Stimulated activated CD8-positive, alpha-beta memory T cell treated with anti-CD3 and anti-CD28 coated beads, Interleukin-7, amount 100 ng/mL, for 1 hour (primary cell): ENCODE data around the gene NXNL2.

Experiments
- DNase-seq, 2 donors: peaks; one replicate each; pipeline ENCODE4 v3.0.0-alpha.2; 2020; ENCODE audit warnings: low read depth in 2 of 2

NXNL2 gene

DNA sequence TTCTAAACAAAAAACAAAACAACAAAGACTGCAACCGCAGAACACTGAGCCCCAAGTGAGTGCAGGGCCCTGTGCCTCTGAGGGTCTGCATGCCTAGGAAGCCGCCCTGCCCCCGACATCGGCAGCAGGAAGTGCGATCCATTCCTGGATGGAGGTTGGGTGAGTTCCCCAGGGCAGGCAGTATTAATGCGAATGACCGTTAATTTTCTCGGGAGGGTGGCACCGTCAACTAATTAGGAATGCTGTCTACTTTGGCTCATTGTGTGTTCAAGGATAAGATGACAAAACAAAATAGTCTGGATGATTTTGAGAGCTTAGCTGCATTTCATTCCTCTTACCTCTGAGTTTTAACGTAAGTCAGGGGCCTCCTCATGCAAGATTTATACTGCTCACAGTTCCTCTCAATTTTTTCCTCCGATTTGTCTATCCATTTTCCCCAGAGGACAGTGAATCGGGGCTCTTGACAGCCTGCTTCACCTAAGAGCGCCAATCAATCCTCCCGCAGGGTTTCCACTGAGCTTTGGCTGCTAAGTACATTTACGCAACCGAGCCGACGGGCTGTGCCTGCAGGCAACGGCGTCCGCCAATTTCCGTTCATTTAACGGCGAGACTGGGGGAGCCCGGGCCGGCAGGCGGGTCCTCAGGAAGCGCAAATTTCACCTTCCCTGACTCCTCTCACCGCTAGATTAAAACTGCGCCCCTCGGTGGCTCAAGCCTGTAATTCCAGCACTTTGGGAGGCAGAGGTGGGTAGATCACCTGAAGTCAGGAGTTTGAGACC is 2.9 kb upstream of the NXNL2 start:
- no peak for DNase-seq

- DNase-seq: no peak
Measured at GRCh38 chr9:88533951-88534455, 975 bp upstream of the NXNL2 start.

- DNase-seq: no peak
Measured at GRCh38 chr9:88535226-88536022, 446 bp downstream of the NXNL2 start.

- no peak for DNase-seq
Measured at GRCh38 chr9:88536023-88536324, 996 bp downstream of the NXNL2 start.

GRCh38 chr9:88536951-88537760 is 2.2 kb downstream of the NXNL2 start:
- no peak for DNase-seq

DNA sequence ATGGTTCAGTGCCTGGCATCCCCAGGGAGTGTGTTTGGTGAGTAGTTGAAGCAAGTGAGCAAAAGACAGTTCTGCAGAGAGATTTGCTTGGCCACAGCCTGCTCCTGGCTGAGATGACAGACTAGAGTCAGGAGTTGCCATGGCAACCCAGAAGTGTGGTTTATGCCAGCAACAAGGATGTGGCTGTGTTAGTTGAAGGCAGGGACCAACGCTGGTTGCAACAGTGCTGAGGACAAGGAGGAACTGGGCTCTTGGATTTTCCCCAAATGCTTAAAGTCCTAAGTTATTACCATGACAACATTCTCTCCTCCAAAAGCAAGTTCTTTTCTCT is 2.7 kb downstream of the NXNL2 start:
- no peak for DNase-seq

- DNase-seq: no peak
Measured at GRCh38 chr9:88538311-88539085, 3.5 kb downstream of the NXNL2 start.

- DNase-seq: no peak
Measured at GRCh38 chr9:88539246-88539645, 4.3 kb downstream of the NXNL2 start.

- DNase-seq: no peak
Measured at GRCh38 chr9:88540251-88540763, 5.3 kb downstream of the NXNL2 start.

DNA sequence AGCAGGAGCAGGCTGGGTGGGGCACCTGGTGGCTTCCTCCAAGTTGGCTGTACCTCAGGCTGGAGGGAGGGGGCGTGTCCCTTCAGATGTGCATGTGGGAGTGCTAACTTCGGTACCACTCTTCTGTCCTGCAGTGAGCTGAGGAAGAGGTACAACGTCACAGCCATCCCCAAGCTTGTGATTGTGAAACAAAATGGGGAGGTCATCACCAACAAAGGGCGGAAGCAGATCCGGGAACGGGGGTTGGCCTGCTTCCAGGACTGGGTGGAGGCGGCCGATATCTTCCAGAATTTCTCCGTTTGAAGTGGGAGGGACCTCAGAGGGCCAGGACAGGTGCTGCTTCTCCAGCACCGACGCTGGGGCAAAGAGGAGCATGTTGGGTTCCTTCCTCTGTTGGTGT is 9.3 kb downstream of the NXNL2 start:
- DNase-seq: no peak

DNA sequence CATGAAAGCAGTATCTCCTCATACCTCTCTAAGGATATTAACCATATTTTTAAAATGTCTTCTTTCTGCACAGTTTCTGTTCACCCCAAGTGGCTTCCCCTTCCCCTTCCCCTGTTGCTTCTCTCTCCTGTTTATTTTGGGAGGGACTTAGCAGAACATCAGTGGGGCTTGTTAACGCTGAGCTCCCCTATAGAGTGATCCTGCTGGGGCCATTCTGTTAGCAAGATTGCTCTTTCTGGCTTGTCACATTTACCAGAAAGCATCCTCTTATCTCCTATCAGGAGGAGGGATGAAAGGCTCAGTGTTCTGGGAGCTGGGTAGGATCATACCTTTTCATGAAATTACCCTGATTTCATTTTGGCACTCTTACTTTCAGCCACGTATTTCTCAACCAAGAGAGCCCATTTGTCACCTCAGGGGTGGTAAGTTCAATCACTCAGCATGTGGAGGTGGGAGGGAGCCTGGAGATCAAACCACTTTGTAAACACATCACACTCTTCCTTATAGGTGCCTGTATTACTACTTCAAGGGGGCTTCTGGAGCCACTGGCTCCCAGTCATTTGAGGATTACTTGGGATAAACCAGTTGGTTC is 16.7 kb downstream of the NXNL2 start:
- DNase-seq: no peak

- DNase-seq: no peak
Measured at GRCh38 chr9:88553350-88553749, 18.4 kb downstream of the NXNL2 start.

DNA sequence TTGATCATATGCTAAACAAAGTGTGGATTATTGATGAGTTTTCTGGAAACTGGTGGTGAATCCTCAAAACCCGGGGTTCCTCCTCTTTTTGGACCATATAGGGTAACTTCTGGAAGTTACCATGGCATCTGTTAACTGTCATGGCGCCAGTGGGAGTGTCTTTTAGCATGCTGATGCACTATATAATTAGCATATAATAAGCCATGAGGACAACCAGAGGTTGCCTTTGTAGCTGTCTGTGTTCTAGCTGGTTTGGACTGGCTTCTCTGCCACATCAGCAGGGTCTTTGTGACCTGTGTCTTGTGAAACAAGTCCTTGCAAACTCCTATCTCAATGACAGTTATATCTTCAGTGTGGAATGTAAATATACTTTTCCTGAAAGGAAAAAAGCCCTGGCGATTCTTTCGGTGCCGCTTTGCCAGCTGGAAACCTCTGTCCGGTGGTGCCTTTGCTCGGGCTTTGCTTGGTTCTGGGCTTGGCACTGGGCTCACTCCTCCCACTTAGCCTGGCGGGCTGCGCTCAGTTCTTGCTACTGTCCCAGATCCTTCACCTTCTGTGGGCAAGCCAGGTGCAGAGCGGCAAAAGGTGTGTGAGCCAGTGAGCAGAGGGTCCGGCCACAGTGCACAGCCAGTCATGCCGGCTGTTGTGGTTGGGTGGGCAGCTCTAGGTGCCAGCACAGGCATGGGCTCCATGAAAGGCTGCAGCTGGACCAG is 20.4 kb downstream of the NXNL2 start:
- DNase-seq: no peak

DNA sequence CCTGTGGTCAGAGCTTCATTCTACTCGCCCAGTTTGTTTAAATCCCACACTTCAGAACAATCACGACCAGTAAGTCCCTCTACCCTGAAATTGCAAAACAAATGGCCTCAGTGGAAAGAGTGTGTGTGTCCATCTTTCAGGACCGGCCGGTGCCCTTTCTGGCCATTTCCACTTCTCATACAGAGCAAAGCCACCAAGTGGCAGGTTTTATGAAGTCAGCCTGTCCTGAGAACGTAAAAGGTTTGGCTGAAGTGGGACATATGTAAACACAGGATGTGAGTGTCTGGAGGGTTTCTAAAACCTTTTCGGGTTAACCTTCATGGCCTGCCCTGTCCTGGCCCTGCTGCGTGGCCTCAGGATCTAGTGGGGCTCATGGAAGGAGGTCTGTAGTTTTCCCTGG is 24.7 kb downstream of the NXNL2 start:
- no peak for DNase-seq

DNA sequence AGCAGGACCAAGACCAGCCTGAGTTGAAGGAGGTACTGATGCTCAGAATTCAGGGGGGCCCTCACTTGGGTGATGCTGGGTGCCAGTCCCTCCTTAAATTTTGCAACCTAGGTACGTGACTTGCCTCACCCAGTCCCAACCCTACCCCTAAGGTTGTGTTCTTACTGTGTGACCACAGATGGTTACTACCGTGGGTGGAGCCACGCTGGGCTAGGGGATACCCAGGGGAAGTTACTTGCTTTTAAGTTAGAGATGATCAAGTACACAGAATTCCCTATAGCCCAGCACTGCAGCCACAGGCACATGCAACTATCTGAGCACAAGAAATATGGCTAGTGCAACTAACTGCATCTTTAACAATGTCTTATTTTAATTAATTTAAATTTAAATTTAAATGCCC is 32.9 kb downstream of the NXNL2 start:
- DNase-seq: no peak

DNA sequence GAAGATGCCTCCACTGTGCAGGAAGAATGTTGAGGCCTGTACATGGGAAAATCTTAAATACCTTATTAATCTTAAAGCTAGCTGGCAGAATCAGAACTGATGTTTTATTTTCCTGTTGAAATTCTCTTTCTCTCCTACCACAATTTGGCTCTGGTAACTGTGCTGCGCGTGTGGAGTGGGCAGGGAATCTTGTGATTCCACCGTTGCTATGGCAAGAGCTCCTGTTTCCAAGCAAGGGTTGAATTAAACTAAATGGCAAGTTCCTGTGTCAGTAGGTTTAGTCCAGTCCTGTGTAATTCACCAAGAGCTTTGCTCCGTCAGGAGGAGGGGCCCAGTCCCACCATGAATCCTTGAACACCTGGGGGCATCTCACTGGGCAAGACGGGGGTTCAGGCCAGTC is 36.4 kb downstream of the NXNL2 start:
- no peak for DNase-seq

DNA sequence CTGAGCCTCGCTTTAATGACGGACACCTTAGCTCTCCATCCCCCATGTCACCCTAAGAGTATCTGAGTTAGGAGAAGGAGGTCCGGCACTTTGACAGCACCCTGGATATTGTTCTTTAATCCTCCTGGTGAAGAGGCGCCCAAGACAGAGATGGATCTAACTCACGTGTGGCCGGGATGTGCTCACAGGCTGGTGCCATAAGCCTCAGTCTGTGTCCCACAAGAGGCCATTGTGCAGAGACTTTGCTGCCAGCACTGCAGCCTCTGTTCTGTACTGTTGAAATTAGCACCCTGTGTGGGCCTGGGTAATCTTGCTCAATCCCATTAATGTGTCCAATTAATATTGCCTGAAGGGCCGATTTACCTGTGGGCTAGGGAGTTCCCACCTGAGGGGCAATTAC is 37.7 kb downstream of the NXNL2 start:
- no peak for DNase-seq

- DNase-seq: no peak
Measured at GRCh38 chr9:88574953-88575352, 40.0 kb downstream of the NXNL2 start.

- no peak for DNase-seq
Measured at GRCh38 chr9:88577256-88578120, 42.5 kb downstream of the NXNL2 start.
